Tibial nerve (tissue), 4 donors: ENCODE data around the gene PTPRR.

Experiments used
- CTCF ChIP-seq, 5 experiments: fragments of 200-600 bp in 3 of 5; fragments of 450-650 bp in 2 of 5; sonication (generic) in 3 of 5; IDR thresholded peaks; one replicate each; pipeline ENCODE4 v1.5.1; 2016 to 2019; ENCODE audit warnings: antibody characterized with exemption in 5 of 5, mild to moderate bottlenecking in 3 of 5, moderate library complexity in 2 of 5
- EP300 ChIP-seq, 2 donors: sonication (generic); formaldehyde crosslinking; IDR thresholded peaks; one replicate each; pipeline ENCODE4 v1.6.1; 2017; ENCODE audit warnings: antibody characterized with exemption in 2 of 2, mild to moderate bottlenecking in 1 of 2
- POLR2A ChIP-seq, 2 donors: fragments of 450-650 bp; IDR thresholded peaks; one replicate each; pipeline ENCODE4 v1.6.1; 2017; ENCODE audit warnings: antibody characterized with exemption in 2 of 2, mild to moderate bottlenecking in 2 of 2, moderate library complexity in 2 of 2

GRCh38 chr12:70652451-70652850, 268.1 kb downstream of the PTPRR start:
- TF ChIP-seq CTCF (IDR thresholded peaks at IDR 0.05) (no peak), POLR2A (IDR thresholded peaks at IDR 0.05) (no peak), EP300 (IDR thresholded peaks at IDR 0.05) (no peak)
